GM18909 (cell line): ENCODE measurements around the gene ATF5.

Experiments used
- ATAC-seq: cut with Tn5 transposase; IDR thresholded peaks from one replicate; pipeline ENCODE4 v1.9.1; 2021; ENCODE audit warnings: mild to moderate bottlenecking; ENCODE audit not compliant: unreplicated experiment, poor library complexity

The ATF5 gene

GRCh38 chr19:49894011-49894664 lies 34.9 kb upstream of the ATF5 start:
- ATAC-seq: no peak

- no peak for ATAC-seq
Measured at GRCh38 chr19:49894879-49895565, 34.0 kb upstream of the ATF5 start.

GRCh38 chr19:49895566-49896297 lies 33.3 kb upstream of the ATF5 start:
- ATAC-seq: no peak

- peak; percentile 64 for ATAC-seq
Measured at GRCh38 chr19:49896863-49897621, 32.0 kb upstream of the ATF5 start, which contains the start of gene IL4I1. Gene IL4I1, minus strand, starts transcription at chr19:49896887. Its CDS starts 727 bp downstream, at chr19:49896160.

GRCh38 chr19:49904136-49904535 lies 24.9 kb upstream of the ATF5 start:
- no peak for ATAC-seq

GRCh38 chr19:49906879-49907564 lies 22.0 kb upstream of the ATF5 start:
- no peak for ATAC-seq

- no peak for ATAC-seq
Measured at GRCh38 chr19:49907745-49908446, 21.1 kb upstream of the ATF5 start.

GRCh38 chr19:49908480-49909420 lies 20.3 kb upstream of the ATF5 start:
- no peak for ATAC-seq

GRCh38 chr19:49910179-49910578 lies 18.8 kb upstream of the ATF5 start:
- no peak for ATAC-seq

- peak; percentile 38 for ATAC-seq
Measured at GRCh38 chr19:49911381-49912145, 17.4 kb upstream of the ATF5 start.

- ATAC-seq: no peak
Measured at GRCh38 chr19:49912965-49913685, 15.9 kb upstream of the ATF5 start.

- no peak for ATAC-seq
Measured at GRCh38 chr19:49913720-49914119, 15.3 kb upstream of the ATF5 start.

GRCh38 chr19:49915271-49915670 lies 13.7 kb upstream of the ATF5 start:
- ATAC-seq: no peak

GRCh38 chr19:49916839-49917733 lies 11.9 kb upstream of the ATF5 start:
- no peak for ATAC-seq

- no peak for ATAC-seq
Measured at GRCh38 chr19:49918089-49918488, 10.9 kb upstream of the ATF5 start.
